ENCODE measurements around the gene PDGFA. TPM values are rescaled to one million over a fixed set of nuclear protein-coding genes. Genes with fewer than 3 reads are reported as not detected.

Gene PDGFA
- 34.3 and 35.8 TPM in 2 replicates for total RNA-seq (2021)
- long read RNA-seq, transcript PDGFA-203 (6 exons, 2,305 nt): major isoform, 15 of 26 reads
- long read RNA-seq, partial matches to known transcripts: 3 of 26 reads
- long read RNA-seq, other reads (novel, unspliced or antisense): 8 of 26 reads

DNA sequence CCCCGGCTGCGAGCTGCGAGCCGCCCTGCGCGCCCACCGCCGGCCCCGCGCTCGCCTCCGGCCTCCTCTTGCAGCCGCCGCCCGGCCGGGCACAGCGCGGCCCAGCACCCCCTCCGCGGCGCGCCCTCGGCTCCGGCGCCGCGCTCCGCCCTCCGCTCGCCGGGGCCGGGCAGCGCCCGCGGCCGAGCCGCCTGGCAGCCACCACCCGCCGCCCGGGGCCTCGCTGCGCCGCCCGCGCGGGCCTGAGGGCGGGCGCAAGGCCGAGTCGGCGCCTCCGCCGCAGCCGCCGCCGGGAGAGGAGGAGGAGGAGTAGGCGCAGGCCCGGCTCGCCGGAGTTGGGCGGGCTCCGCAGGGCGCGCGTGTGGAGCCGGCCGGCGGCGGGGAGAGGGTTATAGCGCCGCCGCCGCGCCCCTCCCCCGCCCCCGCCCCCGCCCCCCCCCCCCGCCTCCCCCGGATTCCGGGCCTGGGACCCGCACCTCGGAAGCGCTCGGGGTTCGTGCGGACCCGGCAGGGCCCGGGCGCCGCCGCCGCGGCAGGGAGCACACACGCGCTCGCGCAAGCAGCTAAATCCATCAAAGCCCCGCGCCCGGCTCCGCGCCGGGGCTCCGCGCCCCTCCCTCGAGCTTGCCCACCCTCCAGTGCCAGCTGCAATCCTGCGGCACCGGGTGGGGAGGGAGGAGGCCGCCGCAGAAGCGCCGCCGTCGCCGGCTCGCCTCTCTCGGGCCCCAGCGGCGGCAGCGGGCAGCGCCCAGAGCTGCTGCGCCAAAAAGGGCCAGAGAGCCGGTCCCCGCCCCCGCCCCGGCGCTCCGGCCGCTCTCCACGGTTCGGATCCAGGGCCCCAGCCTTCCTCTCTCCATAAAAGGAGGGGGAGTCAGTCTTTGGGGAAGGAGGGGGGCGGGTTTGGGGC, at the start of gene PDGFA:
Gene PDGFA (minus strand): TSS at position 363 of the 907 bp plus-strand sequence. CDS start 845 bp downstream, outside the sequence.
- peaks cover 38% of the 10 kb centered on the region for H3K23me2 ChIP-seq (ENCODE audit: insufficient read length, low read depth, low read length, poor library complexity, severe bottlenecking)
- H3K4ac ChIP-seq (ENCODE audit: low read depth, low read length): no peak within 1 kb of the TSS
- no CpG with 5 or more reads among the region's 132 CpGs for WGBS (ENCODE audit: extremely low coverage, insufficient read length, low lambda C conversion rate)
- Mint-ChIP-seq H3K27ac (no peak within 1 kb of the TSS; a peak in 1 of 7 replicates), H3K27me3 (ENCODE audit: low read depth) (peaks cover 63% of the 10 kb centered on the region), H3K36me3 (ENCODE audit: insufficient read depth in 1 of 3, low read depth in 3 of 3) (no peaks in the 10 kb centered on the region; a peak in 1 of 7 replicates), H3K4me3 (peak within 1 kb of the TSS; percentile 75 to 96), H3K4me1 (peaks cover 20 to 32% of the 10 kb centered on the region in 2 experiments), H3K9me3 (no peaks in the 10 kb centered on the region; a peak in 1 of 5 replicates)
- H2AK5ac ChIP-seq (ENCODE audit: insufficient read length, low read length): no peak within 1 kb of the TSS
- H2BK15ac ChIP-seq (ENCODE audit: low read depth, low read length): no peak within 1 kb of the TSS
- H2BK120ac ChIP-seq (ENCODE audit: low read depth, low read length, poor library complexity, severe bottlenecking): no peak within 1 kb of the TSS
- H3T11ph ChIP-seq (ENCODE audit: low read length): no peak within 1 kb of the TSS
- TF ChIP-seq, protein P1, sequence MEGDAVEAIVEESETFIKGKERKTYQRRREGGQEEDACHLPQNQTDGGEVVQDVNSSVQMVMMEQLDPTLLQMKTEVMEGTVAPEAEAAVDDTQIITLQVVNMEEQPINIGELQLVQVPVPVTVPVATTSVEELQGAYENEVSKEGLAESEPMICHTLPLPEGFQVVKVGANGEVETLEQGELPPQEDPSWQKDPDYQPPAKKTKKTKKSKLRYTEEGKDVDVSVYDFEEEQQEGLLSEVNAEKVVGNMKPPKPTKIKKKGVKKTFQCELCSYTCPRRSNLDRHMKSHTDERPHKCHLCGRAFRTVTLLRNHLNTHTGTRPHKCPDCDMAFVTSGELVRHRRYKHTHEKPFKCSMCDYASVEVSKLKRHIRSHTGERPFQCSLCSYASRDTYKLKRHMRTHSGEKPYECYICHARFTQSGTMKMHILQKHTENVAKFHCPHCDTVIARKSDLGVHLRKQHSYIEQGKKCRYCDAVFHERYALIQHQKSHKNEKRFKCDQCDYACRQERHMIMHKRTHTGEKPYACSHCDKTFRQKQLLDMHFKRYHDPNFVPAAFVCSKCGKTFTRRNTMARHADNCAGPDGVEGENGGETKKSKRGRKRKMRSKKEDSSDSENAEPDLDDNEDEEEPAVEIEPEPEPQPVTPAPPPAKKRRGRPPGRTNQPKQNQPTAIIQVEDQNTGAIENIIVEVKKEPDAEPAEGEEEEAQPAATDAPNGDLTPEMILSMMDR (conservative IDR thresholded peaks at IDR 0.05): peak; percentile 36; the same call in 1 of the 3 replicates
- H3K18ac ChIP-seq (ENCODE audit: insufficient read length, low read depth, low read length): no peak within 1 kb of the TSS
- peaks cover 2% of the 10 kb centered on the region; the same call in 1 of the 2 replicates for H3K79me2 ChIP-seq (ENCODE audit: insufficient read depth, low read length)
- H3K9me3 ChIP-seq (ENCODE audit: control insufficient read depth, low read depth, low read length): no peaks in the 10 kb centered on the region
- no peak within 1 kb of the TSS for H2BK20ac ChIP-seq (ENCODE audit: low read depth, low read length, poor library complexity, severe bottlenecking)
- H2BK5ac ChIP-seq (ENCODE audit: insufficient read length, low read length): no peak within 1 kb of the TSS
- DNase-seq: peak; percentile 74
- no peak within 1 kb of the TSS for H3K9ac ChIP-seq (ENCODE audit: extremely low read depth, insufficient read length, low read length)
- no peak within 1 kb of the TSS for H3K56ac ChIP-seq (ENCODE audit: insufficient read length, low read depth, low read length)
- peak within 1 kb of the TSS; percentile 87 for H3K4me2 ChIP-seq (ENCODE audit: insufficient read depth, insufficient read length, low read length)
- no peaks in the 10 kb centered on the region for H3K79me1 ChIP-seq (ENCODE audit: insufficient read depth, low read depth, low read length, poor library complexity, severe bottlenecking)
- H4K8ac ChIP-seq (replicated peaks; ENCODE audit: insufficient read length, low read depth, low read length): no peak within 1 kb of the TSS
- no peaks in the 10 kb centered on the region for H4K20me1 ChIP-seq (ENCODE audit: control insufficient read depth, insufficient read depth, insufficient read length)
- no peak within 1 kb of the TSS for H4K5ac ChIP-seq (ENCODE audit: insufficient read length, low read depth, low read length)
- H3K4me1 ChIP-seq (ENCODE audit: insufficient read depth, low read length): peaks cover 2% of the 10 kb centered on the region; the same call in 1 of the 2 replicates
- peaks cover 30% of the 10 kb centered on the region; the same call in 1 of the 2 replicates for H3K27me3 ChIP-seq (ENCODE audit: insufficient read depth, low read length)
- no peak within 1 kb of the TSS for H3K27ac ChIP-seq (ENCODE audit: insufficient read length, low read depth, low read length)
- H3K23ac ChIP-seq (ENCODE audit: insufficient read length, low read depth, low read length): no peak within 1 kb of the TSS
- no peak within 1 kb of the TSS for H2AFZ ChIP-seq (ENCODE audit: low read length)
- H4K91ac ChIP-seq (ENCODE audit: insufficient read length, low read depth, low read length): no peak within 1 kb of the TSS
- peak within 1 kb of the TSS; percentile 74 for H3K14ac ChIP-seq (ENCODE audit: insufficient read depth, low read length)
- H2BK12ac ChIP-seq (ENCODE audit: insufficient read length, low read depth, low read length): no peak within 1 kb of the TSS

All from H9 (cell line).